HEK293 (cell line): Measurements from ENCODE around the gene MYORG.

Source experiments
- CTCF ChIP-seq: fragments of 450-650 bp; formaldehyde crosslinking; IDR thresholded peaks from 2 replicates; pipeline ENCODE4 v1.5.1; 2016; ENCODE audit warnings: missing biosample characterization, missing genetic modification characterization
- GLIS2 ChIP-seq: fragments of 450-650 bp; formaldehyde crosslinking; IDR thresholded peaks from 2 replicates; pipeline ENCODE4 v1.5.1; 2016; ENCODE audit warnings: missing biosample characterization, missing genetic modification characterization
- KLF16 ChIP-seq: fragments of 450-650 bp; formaldehyde crosslinking; IDR thresholded peaks from 2 replicates; pipeline ENCODE4 v1.5.1; 2017; ENCODE audit warnings: missing biosample characterization, missing genetic modification characterization
- TRIM28 ChIP-seq: IDR thresholded peaks from 2 replicates; pipeline ENCODE4 v1.6.1; 2011; ENCODE audit warnings: low read length, control low read depth, borderline replicate concordance
- ZNF146 ChIP-seq: fragments of 450-650 bp; formaldehyde crosslinking; IDR thresholded peaks from 2 replicates; pipeline ENCODE4 v1.5.1; 2016; ENCODE audit warnings: missing biosample characterization, missing genetic modification characterization
- ZNF19 ChIP-seq: fragments of 450-650 bp; formaldehyde crosslinking; IDR thresholded peaks from 2 replicates; pipeline ENCODE4; 2016; ENCODE audit warnings: missing biosample characterization, missing genetic modification characterization, low read depth
- ZNF335 ChIP-seq: fragments of 450-650 bp; formaldehyde crosslinking; conservative IDR thresholded peaks from 2 replicates; pipeline ENCODE4 v1.5.1; 2016; ENCODE audit warnings: missing biosample characterization, missing genetic modification characterization

GRCh38 chr9:34398875-34399274 is 22.2 kb upstream of the MYORG start:
- TF ChIP-seq CTCF (tag by site-specific recombination): no peak
- TF ChIP-seq ZNF146 (tag by site-specific recombination): no peak
- no peak for TF ChIP-seq KLF16 (tag by site-specific recombination)
- TF ChIP-seq ZNF19 (tag by site-specific recombination): no peak
- no peak for TF ChIP-seq GLIS2 (tag by site-specific recombination)
- TF ChIP-seq ZNF335 (tag by site-specific recombination): no peak
- TF ChIP-seq TRIM28: no peak
